ENCODE data around the gene LST1.

The LST1 gene

DNA sequence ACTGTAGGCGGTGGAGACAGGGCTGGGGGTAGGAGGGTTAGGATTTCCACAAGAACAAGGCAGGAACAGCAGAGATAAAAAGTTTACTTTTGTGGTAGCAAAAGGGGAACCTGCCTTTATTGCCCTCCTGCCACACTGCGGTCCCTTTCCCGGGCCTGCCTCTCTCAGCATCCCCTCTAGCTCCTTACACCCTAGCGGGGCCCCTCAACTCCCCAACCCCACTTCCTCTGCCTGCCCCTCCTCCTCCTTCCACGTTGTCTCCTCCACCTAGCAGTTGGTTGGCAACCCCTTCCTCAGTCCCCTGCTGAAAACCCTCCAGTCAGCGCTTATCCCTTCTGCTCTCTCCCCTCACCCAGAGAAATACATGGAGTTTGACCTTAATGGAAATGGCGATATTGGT, 29.7 kb downstream of the LST1 start:
- TF ChIP-seq, protein P1, sequence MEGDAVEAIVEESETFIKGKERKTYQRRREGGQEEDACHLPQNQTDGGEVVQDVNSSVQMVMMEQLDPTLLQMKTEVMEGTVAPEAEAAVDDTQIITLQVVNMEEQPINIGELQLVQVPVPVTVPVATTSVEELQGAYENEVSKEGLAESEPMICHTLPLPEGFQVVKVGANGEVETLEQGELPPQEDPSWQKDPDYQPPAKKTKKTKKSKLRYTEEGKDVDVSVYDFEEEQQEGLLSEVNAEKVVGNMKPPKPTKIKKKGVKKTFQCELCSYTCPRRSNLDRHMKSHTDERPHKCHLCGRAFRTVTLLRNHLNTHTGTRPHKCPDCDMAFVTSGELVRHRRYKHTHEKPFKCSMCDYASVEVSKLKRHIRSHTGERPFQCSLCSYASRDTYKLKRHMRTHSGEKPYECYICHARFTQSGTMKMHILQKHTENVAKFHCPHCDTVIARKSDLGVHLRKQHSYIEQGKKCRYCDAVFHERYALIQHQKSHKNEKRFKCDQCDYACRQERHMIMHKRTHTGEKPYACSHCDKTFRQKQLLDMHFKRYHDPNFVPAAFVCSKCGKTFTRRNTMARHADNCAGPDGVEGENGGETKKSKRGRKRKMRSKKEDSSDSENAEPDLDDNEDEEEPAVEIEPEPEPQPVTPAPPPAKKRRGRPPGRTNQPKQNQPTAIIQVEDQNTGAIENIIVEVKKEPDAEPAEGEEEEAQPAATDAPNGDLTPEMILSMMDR (IDR thresholded peaks at IDR 0.05; ENCODE audit: low read depth, low read length) = no peak
- H3K4me3 ChIP-seq (ENCODE audit: low read depth, low read length) = no peak overlapping the region

DNA sequence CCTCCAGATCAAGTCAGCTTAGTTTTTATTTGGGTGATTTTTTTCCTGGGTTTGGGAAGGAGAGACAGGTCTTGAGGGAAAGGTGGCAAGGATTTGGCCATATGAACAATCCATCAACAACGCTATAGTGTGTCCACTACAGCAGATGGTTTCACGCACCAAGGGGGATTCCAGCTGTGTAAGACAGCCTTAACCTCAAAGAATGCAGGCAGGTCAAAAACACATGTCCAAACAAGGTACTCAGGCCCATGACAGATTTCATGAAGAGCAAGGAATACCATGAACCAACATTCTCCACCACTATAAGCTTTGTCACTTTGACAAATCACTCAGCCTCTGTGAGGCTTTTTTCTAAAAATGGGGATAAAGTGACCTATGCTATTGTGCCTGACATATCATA, 30.9 kb downstream of the LST1 start:
- no peak overlapping the region for H3K4me3 ChIP-seq (ENCODE audit: low read depth, low read length)

DNA sequence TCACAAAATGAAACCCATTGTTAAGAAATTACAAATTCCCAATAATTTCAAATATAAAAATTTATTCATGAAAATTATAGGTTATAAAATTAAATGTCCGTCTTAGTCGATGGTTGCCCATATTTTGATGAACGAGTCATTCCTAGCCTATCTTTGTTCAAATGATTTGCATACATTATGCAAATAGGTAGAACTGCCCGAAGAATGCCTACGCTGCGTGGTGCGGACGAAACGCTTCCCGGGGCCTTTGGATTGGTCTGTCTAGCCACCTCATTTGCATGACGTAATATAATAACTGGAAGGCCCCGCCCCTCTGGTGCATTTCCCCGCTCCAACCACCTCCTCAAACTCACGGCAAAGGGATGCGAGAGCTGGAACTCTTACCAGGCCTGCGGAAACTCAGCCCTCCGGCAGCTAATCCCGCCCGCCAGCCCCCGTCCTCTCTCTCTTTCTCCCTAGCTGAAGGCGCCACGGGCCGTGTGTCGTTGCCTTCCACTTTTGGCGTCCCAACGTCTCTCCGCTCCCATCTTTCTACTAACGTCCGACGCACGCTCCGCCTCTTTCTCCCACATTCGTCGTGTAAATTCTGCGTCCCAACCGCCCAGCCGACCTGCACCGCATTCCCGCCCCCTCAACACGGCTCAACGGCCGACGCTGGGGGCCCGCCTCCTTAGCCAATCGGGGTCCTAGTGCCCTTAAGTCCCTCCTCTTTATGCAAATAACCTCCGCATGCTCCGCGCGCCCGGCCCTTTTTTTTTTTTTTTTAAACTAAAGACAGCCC, 33.9 kb downstream of the LST1 start:
- TF ChIP-seq, protein P1 (IDR thresholded peaks at IDR 0.05; ENCODE audit: low read depth, low read length) = no peak

More for the DNA sequence above, 30.9 kb downstream of the LST1 start:
- TF ChIP-seq, protein P1 (IDR thresholded peaks at IDR 0.05; ENCODE audit: low read depth, low read length) = no peak

DNA sequence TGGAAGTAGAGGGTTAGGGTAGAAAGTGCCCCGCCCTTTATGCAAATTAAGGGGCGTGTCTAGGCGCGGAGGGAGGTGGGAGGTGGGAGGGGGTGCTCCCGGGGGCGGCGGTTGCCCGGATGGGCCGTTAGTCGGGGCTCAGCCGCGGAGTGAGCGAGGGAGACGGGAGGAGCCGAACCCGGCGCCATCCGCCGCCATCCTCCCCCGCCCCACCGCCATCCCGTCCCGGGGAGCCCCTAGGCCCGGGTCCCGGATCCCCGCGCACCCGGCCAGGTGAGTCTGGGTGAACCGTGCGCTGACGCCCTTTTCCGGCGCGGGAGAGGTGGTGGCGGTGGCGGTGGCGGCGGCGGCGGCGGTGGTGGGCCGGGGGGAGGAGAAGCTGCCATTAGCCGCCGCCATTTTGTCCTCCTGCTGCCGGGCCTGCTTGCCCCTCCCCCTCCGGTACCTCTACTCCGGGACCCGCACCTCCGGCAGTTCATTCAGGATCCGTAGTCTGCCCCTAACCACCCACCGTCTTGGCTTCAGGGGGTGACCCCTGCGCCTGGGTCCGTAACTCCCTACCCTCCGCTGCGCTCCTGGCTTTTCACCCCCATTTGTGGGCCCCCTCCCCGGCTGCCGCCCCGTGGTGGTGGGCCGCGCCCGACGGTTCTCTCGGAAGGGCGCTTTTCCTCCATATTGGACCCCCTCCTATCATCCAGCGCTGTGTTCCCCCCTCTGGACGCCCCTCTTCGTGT, 34.7 kb downstream of the LST1 start, which contains the start of gene PRRC2A:
TSS of gene PRRC2A (plus strand) at position 130 of the 734 bp plus-strand sequence. CDS start 2,075 bp downstream, outside the sequence.
- TF ChIP-seq, protein P1 (IDR thresholded peaks at IDR 0.05; ENCODE audit: low read depth, low read length) = no peak

More for the DNA sequence above, 33.9 kb downstream of the LST1 start:
- H3K4me3 ChIP-seq (ENCODE audit: low read depth, low read length) = peak overlapping the region; percentile 96

DNA sequence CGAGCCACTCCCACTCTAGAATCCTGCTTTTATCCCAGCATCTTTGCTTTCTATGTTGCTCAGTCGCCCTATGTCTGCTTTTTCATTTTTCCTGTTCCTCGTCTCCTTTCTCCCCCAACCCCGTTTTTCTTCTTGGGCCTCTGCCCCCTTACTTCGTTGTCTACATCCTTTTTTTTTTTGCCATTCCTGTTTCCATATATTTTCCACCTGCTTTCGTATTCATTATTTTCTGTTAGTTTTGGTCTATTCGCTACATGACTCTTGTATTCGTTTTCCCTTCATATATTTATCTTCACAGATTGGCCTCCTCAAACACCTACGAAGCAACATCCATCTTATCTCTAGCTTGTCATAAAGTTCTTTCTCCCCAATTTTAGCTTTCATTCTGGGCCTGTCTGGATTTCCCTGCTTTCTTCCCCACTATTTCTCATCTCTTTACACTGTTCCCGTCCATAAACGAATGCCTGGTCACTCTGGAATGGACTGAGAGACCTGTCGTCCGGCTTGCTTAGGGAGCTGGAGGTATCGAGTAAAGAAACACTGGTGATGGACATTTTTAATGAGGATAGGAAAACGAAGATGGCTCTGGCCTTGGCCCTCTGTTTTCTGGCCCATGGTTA, 35.4 kb downstream of the LST1 start:
- H3K4me3 ChIP-seq (ENCODE audit: low read depth, low read length) = peak overlapping the region; percentile 96
- TF ChIP-seq, protein P1 (IDR thresholded peaks at IDR 0.05; ENCODE audit: low read depth, low read length) = no peak

More for the DNA sequence above, 34.7 kb downstream of the LST1 start, which contains the start of gene PRRC2A:
- peak within 1 kb of the TSS; percentile 96 for H3K4me3 ChIP-seq (ENCODE audit: low read depth, low read length)

DNA sequence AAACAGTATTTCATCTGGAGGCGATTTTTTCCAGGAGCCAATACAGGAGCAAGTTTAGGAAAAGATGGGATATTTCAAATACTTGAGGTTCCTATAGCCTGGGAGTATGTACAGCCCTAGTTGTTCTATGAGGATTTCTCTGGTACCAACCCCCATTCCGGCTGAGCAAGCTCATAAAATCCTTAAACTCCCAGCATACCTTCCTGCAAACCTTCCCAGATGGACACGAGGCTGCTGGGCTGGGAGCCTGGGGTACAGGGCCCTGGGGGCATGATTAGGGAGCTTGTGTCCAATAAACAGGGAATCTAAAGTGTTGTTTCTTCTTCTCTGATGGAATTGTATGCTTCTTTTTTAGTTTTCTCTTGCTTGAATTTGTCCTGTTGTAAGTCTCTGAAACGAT, 35.9 kb downstream of the LST1 start:
- TF ChIP-seq, protein P1 (IDR thresholded peaks at IDR 0.05; ENCODE audit: low read depth, low read length) = no peak
- peak overlapping the region; percentile 96 for H3K4me3 ChIP-seq (ENCODE audit: low read depth, low read length)
